NCI-H446 treated with DMSO at 0.1 percent for 48 hours (cell line): ENCODE results near the gene RPUSD2.

Source experiments
- DNase-seq: peaks from one replicate; lab custom pipeline; 2025; lab: John Stamatoyannopoulos, UW

The RPUSD2 gene

GRCh38 chr15:40623361-40623760 lies 54.3 kb downstream of the RPUSD2 start:
- no peak for DNase-seq
